Stimulated activated CD8-positive, alpha-beta memory T cell treated with anti-CD3 and anti-CD28 coated beads, Interleukin-4, amount 100 ng/mL, for 4 hours (primary cell): ENCODE data around the gene SLK.

Experiments
- DNase-seq, 2 donors: peaks; one replicate each; pipeline ENCODE4 v3.0.0-alpha.2; 2020; ENCODE audit warnings: low read depth in 2 of 2, low spot score in 1 of 2

The SLK gene

GRCh38 chr10:103939522-103939921, 27.4 kb upstream of the SLK start:
- no peak for DNase-seq

- DNase-seq, result no peak
Observed at GRCh38 chr10:103941801-103942200, 25.1 kb upstream of the SLK start.

GRCh38 chr10:103942866-103943265, 24.1 kb upstream of the SLK start:
- no peak for DNase-seq

GRCh38 chr10:103947799-103948516, 19.0 kb upstream of the SLK start:
- no peak for DNase-seq

- DNase-seq, result no peak
Observed at GRCh38 chr10:103949728-103950127, 17.2 kb upstream of the SLK start.

- DNase-seq, result no peak
Observed at GRCh38 chr10:103951183-103951582, 15.8 kb upstream of the SLK start.

GRCh38 chr10:103951942-103952341, 15.0 kb upstream of the SLK start:
- no peak for DNase-seq

- no peak for DNase-seq
Observed at GRCh38 chr10:103954543-103954942, 12.4 kb upstream of the SLK start.

- DNase-seq, result no peak
Observed at GRCh38 chr10:103958996-103959395, 7.9 kb upstream of the SLK start.

- DNase-seq, result no peak
Observed at GRCh38 chr10:103960103-103960502, 6.8 kb upstream of the SLK start.

- no peak for DNase-seq
Observed at GRCh38 chr10:103967448-103968071, 620 bp downstream of the SLK start.

- DNase-seq, result no peak
Observed at GRCh38 chr10:103968441-103969391, 1.8 kb downstream of the SLK start.

GRCh38 chr10:103969436-103969835, 2.5 kb downstream of the SLK start:
- DNase-seq, result no peak

GRCh38 chr10:103969857-103970627, 3.1 kb downstream of the SLK start:
- no peak for DNase-seq

GRCh38 chr10:103975169-103975568, 8.2 kb downstream of the SLK start:
- no peak for DNase-seq

GRCh38 chr10:103977204-103977603, 10.3 kb downstream of the SLK start:
- DNase-seq, result no peak

GRCh38 chr10:103979530-103979929, 12.6 kb downstream of the SLK start:
- DNase-seq, result no peak

- no peak for DNase-seq
Observed at GRCh38 chr10:103980288-103980906, 13.5 kb downstream of the SLK start.

GRCh38 chr10:103982639-103983038, 15.7 kb downstream of the SLK start:
- no peak for DNase-seq

GRCh38 chr10:103983367-103983911, 16.5 kb downstream of the SLK start:
- no peak for DNase-seq
